ENCODE results near the gene PHOX2A.

DNA sequence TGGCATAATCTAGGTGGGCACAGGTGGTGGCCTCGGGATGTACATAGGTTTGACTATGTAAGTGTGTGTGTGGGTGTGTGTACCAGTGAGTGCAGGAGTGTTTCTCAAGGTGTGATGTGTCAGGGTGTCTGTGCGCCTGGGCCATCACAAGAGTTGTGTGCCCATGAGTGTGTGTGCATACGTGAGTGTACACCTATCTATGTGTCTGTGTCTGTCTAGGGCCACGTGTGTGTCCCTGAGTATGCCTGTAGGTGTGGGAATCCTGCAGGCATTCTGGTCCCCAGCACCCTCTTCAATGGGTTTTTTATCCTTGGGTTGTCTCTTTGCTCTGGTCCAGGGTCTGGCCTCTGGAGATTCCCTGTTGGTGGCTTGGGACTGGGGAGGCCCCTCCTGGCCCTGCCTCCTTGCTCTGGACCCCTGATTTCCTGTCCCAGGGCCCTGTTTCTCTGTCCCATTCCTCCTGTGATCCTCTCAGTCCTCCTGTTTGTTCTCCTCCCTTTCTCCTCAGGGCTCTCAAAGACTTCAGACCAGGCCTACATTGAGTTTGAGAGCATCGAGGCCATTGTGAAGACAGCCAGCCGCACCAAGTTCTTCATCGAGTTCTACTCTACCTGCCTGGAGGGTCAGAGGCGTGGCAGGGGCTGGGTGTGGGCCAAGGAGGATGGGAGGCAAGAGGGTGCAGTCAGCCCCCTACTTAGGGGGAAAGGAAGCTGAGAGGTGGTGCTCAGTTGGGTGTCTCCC lies 10.0 kb downstream of the PHOX2A start:
- TF ChIP-seq POLR2AphosphoS5 (IDR thresholded peaks at IDR 0.05; ENCODE audit: low read depth, low read length) (no peak), TAF1 (IDR thresholded peaks at IDR 0.05; ENCODE audit: borderline replicate concordance, insufficient read depth, low read length) (no peak), SIN3A (IDR thresholded peaks at IDR 0.05; ENCODE audit: borderline replicate concordance, insufficient read depth, low read length) (no peak)
- TF ChIP-seq, protein P1, sequence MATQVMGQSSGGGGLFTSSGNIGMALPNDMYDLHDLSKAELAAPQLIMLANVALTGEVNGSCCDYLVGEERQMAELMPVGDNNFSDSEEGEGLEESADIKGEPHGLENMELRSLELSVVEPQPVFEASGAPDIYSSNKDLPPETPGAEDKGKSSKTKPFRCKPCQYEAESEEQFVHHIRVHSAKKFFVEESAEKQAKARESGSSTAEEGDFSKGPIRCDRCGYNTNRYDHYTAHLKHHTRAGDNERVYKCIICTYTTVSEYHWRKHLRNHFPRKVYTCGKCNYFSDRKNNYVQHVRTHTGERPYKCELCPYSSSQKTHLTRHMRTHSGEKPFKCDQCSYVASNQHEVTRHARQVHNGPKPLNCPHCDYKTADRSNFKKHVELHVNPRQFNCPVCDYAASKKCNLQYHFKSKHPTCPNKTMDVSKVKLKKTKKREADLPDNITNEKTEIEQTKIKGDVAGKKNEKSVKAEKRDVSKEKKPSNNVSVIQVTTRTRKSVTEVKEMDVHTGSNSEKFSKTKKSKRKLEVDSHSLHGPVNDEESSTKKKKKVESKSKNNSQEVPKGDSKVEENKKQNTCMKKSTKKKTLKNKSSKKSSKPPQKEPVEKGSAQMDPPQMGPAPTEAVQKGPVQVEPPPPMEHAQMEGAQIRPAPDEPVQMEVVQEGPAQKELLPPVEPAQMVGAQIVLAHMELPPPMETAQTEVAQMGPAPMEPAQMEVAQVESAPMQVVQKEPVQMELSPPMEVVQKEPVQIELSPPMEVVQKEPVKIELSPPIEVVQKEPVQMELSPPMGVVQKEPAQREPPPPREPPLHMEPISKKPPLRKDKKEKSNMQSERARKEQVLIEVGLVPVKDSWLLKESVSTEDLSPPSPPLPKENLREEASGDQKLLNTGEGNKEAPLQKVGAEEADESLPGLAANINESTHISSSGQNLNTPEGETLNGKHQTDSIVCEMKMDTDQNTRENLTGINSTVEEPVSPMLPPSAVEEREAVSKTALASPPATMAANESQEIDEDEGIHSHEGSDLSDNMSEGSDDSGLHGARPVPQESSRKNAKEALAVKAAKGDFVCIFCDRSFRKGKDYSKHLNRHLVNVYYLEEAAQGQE (IDR thresholded peaks at IDR 0.05; ENCODE audit: insufficient read depth in 1 of 2, low read depth in 2 of 2, low read length in 2 of 2) = no peak
